Stimulated activated CD8-positive, alpha-beta memory T cell treated with anti-CD3 and anti-CD28 coated beads, Interleukin-7, amount 100 ng/mL, for 48 hours (primary cell): Measurements from ENCODE around the gene IRF4.
"Not testable (repeated sequence)": the region's sequence is repeated elsewhere in the genome, so short reads cannot be mapped to it uniquely, and the experiment has no call there.

Experiments
- DNase-seq, 2 donors: peaks; one replicate each; pipeline ENCODE4 v3.0.0-alpha.2; 2020; ENCODE audit warnings: low read depth in 1 of 2; ENCODE audit errors: extremely low read depth in 1 of 2

The IRF4 gene

DNA sequence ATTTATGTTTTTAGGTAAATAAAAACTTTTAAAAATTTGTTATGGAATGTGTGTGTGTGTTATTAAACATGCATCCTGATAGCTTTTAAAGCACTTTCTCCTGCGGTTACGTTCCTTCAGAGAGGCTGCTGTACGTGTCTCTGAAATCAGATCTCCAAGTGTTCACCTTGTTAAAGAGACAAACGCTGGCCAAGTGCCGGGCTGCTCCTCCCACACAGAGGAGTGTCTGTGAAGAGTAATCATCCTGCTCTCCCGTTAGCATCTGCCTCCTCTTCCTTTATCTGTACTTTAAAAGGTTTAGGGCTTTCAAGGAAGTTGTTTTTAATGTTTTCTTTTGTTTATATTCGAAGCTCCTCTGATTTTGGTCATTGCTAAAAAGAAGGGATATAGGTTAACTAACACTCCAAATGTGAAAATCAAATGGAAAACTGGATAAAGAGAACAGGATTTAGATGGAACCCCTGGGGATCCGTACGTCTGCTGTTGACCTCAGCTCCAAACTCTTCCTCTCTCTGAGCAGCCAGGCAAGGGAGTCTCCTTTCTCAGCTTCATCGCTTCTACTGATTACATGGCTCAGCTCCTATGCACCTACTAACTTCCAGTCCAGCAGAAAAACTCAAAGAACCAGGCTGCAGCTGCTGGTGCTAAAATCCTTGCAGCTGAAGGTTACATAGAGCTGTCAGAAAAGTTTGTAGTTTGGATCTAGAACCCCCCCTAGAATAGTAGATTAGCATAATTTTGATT lies 20.0 kb downstream of the IRF4 start:
- no peak for DNase-seq

DNA sequence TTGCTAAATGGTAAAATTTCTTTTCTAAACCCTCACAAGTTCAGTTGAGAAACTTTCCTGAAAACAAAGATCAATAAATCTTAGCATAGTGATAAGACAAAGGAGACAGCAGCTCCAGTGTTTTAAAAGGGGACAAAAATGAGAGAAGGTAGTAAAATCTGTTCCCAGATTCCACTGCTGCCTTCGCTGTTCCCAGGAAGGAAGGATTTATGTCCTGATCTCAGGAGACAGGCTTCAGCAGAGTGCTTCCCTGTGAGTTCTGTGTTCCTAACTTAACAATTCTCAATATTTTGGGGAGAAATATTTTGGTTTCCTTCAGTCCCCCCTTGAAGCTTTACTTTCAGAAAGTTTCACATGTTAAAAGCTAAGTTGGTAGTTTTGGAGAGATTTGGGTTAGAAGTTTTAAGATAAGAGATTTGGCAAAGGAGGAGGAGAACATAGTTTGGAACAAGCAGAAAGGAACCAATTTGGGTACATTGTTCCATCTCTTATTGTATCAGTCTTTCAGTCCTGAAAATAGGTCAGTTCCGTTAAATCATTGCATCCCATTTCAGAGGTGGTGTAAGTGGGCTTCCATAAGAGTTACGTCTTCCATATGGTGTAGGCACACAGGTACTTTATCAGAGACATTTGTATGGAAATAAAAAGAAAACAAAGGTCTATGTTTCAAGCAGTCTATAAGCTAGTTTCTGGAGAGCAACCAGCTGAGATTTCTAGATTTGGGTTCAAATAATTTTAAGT lies 20.8 kb downstream of the IRF4 start:
- DNase-seq: no peak

DNA sequence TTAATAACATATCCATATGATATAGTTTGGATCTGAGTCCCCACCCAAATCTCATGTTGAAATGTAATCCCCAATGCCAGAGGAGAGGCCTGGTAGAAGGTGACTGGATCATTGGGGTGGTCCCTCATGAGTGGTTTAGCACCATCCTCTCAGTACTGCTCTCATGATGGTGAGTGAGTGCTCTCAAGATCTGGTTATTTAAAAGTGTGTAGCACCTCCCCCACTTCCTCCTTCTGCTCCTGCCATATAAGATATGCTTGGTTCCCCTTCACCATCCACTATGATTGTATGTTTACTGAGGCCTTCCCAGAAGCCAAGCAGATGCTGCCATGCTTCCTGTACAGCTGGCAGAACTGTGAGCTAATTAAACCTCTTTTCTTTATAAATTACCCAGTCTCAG lies 22.9 kb downstream of the IRF4 start:
- no peak for DNase-seq

DNA sequence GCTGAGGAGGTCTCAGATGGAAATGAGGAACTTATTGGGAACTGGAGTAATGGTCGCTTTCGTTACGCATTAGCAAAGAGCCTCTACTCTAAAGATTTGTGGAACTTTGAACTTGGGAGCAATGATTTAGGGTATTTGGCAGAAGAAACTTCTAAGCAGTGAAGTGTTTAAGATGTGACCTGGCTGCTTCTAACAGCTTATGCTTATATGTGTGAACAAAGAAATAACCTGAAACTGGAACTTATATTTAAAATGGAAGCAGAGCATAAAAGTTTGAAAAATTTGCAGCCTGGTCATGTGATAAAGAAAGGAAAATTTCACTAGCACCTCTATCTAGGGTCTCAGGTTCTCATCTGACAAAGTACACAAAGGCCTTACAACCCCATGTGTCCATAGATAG lies 23.5 kb downstream of the IRF4 start:
- no peak for DNase-seq

DNA sequence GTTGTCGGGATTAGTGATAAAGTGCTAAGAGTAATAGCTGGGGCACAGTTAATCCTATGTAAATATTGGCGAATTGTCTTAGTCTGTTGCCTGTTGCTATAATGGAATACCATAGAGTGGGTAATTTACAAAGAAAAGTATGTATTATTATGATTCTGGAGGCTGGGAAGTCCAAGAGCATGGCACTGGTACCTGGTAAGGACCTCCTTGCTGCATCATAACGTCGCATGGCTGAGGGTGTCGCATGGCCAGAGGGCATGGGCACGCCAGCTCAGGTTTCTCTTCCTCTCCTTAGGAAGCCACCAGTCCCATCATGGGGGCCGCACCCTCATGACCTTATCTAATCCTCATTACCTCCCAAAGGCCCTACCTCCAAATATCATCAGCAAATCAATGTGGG lies 29.7 kb downstream of the IRF4 start:
- DNase-seq: no peak

DNA sequence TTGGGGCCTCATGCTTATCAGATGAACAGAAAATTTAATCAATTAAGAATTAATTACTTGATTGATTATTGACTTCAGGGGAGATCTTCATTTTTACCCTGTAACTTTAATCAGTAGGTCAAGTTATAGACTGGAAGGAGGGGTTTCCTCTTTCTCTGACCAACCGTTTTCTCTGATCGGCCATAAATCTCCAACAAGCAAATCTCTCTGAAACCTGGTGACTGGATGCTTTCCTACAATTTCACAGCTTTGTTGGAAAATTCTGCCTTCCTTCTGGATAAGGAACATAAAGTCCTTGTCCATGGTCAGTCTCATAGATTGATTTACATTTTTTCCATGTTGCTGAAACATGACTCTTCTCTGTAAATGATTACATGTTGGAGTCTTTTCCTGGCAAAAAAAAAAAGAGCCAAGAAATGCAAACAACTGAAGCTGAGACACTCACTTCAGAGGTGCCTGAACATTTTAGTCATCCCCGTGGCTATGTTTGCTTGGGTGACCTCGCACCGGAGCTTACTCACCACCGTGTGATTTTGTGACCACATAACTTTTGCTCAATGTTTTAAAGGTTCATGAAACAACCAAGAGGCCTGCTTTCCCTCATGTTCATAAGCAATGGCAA lies 31.0 kb downstream of the IRF4 start:
- DNase-seq: peak in 1 of 2 donors; percentile 64

DNA sequence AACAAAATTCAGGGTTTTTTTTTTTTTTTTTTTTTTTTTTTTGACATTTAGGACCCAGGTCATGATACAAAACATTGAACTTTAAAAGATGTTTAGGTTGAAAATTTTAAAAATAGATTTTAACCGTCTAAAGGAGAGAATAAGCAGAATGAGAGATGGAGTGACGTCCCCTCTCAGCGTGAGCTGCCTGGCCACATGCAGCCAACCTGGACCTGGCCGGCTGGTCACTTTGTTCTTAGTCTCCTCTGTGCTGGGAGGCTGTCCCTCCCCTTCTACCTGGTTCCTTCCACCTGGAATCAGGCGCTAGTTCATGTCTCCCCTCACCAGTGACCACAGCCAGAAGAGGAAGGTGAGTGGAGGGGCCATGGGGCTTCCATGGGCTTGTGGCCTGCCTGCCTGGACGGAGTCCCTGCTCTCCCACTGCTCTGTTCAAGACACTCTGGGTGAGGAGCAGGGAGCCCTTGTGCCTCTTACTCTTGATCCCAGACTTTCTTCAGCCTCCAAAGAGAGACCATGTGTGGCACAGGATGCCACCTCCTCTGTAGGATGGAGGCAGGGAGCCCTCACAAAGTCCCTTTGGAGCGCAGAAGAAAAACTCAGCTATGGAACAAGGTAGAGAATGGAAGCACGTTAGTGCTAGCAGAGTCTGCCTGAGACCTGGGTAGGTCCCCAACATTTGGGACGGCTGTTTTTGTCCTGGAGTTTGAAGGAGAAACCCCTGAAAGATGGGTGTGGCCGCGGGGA lies 31.7 kb downstream of the IRF4 start:
- no peak for DNase-seq

DNA sequence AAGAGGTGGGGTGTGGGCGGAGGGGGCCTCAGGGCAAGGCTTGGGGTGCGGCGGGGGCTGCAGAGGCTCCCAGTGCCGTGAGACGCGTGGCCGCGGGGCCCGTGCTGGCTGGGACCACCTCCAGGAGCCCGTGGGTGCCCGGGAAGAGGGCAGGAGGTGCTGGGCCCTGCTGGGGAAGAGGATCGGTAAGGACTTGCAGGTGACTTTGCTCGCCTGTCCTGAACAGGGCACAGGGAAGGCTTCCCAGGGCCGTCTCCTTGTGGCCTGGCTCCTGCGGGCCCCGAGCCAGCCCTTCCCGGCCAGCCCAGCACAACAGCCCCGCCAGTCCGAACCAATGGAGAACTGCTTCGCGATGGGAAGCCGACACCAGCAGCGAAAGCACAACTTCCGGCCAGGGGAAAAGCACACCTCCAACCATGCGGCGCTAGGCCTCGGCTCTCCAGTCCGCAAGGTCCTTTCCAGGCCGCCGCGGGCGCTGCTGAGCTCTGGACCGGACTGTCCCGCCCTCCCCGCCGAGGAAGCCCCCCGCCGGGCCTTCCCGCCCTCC lies 32.3 kb downstream of the IRF4 start:
- DNase-seq: no peak

DNA sequence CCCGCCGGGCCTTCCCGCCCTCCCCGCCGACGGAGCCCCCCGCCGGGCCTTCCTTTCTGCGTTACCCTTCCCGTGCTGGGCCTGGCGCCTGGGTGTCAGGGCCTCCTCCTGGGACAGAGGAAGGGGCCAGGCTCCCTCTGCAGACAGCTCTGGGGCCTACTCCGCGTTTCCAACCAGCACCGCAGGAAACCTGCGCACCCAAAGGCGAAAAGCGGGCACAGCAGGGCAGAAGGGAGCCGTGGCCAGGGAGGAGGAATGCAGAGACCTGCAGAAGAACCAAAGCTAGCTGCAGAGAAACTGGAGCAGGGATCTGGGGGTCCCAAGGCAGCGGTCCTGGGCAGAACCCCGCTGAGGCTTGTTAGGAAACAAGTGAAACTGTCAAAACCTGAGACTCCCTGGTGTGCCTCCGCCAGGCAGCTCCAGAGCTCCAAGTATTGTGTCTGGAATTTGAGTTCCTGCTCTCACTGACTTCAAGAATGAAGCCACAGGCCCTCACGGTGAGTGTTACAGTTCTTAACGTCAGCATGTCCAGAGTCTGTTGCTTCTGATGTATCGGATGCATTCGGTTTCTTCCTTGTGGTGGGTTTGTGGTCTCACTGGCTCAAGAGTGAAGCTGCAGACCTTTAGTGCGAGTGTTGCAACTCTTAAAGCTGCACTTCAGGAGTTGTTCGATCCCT lies 33.3 kb downstream of the IRF4 start:
- no peak for DNase-seq

DNA sequence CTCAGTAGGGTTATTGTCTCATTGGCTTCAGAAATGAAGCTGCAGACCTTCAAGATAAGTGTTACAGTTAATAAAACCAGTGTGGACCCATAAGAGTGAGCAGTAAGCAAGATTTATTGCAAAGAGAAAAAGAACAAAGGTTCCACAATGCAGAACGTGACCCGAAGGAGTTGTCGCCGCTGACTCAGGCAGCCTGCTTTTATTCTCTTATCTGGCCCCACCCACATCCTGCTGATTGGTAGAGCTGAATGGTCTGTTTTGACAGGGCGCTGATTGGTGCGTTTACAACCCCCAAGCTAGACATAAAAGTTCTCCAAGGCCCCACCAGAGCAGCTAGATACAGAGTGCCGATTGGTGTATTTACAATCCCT lies 33.9 kb downstream of the IRF4 start:
- DNase-seq: not testable (repeated sequence)

DNA sequence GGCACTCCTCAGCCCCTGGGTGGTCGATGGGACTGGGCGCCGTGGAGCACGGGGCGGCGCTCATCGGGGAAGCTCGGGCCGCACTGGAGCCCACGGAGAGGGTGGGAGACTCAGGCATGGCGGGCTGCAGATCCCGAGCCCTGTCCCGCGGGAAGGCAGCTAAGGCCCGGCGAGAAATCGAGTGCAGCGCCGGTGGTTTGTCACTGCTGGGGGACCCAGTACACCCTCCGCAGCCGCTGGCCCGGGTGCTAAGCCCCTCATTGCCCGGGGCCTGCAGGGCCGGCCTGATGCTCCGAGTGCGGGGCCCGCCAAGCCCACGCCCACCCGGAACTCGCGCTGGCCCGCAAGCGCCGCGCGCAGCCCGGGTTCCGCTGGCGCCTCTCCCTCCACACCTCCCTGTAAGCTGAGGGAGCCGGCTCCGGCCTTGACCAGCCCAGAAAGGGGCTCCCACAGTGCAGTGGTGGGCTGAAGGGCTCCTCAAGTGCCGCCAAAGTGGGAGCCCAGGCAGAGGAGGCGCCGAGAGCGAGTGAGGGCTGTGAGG lies 34.7 kb downstream of the IRF4 start:
- DNase-seq: not testable (repeated sequence)

DNA sequence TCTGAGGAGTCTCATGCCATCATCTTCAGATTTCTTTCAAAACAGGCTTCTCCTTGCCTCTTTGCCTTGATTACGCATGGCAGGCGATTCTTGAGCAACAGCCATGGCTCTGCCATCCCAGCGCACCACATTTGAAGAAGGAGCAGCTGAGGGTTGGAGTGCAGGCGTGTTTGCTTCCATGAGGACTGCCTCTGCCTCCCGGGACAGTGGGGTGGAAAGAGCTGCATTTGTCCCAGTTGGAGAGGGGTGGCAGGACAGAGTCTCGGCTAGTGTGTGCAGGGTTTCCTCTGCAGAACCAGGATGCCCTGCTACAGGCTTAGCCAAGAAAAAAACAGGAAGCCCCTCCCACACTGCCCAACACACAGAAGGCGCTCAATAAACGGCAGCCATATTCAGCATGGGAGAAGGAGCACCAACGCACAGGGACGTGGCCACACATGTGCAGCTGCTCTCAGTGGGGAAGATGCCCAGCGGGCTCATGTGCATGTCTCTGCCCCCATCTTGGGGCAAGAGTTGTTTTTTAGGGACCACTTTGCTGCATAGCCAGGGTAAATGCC lies 36.6 kb downstream of the IRF4 start:
- DNase-seq: no peak

DNA sequence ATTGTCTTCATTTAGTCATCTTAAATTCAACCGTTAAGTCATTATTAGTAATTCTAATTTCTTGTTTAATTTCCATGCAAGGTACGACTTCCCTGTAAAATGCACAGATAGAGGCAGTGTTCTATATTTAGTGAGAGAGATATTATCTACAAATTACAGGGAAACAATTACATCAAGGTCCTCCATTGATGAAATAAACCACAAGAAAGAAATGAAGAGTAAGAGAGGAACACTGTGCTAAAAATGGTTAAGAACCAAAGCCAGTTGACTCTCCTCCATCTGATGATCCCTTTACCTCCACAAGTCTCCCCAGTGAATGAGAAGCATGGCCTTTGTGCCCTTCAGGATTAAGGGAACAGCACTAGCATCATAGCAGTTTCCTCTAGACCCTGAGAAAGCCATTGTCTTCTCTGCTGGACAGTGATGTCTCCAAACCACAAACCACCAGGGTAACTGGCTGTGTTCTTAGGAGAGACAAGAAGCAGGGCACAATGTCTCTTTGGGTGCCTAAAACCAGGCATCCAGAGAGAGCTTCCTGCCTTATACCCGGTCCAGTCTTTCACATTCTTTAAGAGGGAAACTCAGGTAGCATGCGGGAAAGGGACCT lies 38.1 kb downstream of the IRF4 start:
- DNase-seq: no peak

DNA sequence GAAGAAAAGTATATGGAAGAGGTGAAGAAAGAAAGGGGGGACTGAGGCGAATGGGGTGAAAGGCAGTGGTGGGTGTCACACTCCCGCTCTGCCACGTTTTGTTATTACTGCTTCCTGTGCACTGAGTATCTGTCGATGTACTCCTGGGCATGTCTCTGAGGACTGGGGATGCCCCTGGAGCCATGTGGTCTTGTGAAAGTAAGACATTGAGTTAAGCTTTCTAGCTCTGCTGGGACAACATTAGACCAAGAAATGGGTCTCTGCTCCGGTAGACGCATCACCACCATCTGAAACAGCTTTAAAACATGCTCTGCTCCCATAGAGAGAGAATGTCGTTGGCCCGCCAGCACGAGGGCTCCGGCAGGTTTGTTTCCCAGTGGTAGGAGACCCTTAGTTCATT lies 40.0 kb downstream of the IRF4 start:
- no peak for DNase-seq

DNA sequence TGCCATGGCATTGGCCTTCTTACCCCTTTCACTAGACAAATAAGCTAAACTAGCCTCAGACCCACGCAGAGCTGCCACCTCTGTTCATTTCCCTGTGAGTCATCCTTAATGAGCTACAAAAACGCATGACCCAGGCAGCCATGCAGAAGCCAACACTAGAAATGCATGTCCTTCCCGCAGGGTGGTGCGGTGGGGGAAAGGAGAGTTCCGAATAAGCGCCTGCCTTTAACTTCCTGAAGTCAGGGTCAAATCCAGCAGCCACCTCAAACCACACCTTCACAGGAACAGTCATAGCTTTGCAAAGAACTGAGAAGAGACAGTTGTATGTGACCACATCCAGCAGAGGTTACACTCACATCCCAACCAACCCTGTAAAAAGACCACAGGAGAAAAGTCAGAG lies 40.4 kb downstream of the IRF4 start:
- peak in 1 of 2 donors; percentile 80 for DNase-seq

DNA sequence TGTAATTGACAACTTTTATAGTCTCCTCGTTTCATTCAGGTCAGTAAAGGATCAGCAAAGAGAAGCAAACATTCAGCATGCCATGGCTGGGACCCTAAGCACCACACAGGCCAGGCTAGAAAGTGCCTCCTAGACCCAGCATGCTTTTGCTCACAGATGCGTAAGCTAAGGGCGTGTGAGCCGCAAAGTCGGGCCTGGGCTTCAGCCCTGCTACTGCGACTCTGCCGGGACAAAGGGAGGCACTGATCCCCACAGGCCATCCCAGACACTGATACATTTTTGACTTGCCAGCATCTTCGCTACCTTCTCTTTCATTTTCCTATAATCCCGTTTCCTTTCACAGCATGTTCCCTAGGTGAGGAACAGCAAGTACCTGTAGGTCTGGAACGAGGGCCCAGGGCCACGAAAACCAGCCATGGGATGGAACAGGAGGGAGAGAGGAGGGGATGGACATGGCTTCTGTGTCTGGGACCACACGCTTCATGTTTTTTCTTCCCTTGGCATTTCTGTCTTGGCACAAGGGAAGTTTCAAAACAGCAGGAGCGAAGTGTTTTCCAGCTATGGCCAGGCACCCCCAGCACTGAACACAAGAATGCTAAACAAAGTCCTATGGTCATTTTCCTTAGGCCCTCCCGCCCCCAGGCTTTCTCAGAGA lies 42.6 kb downstream of the IRF4 start:
- no peak for DNase-seq

DNA sequence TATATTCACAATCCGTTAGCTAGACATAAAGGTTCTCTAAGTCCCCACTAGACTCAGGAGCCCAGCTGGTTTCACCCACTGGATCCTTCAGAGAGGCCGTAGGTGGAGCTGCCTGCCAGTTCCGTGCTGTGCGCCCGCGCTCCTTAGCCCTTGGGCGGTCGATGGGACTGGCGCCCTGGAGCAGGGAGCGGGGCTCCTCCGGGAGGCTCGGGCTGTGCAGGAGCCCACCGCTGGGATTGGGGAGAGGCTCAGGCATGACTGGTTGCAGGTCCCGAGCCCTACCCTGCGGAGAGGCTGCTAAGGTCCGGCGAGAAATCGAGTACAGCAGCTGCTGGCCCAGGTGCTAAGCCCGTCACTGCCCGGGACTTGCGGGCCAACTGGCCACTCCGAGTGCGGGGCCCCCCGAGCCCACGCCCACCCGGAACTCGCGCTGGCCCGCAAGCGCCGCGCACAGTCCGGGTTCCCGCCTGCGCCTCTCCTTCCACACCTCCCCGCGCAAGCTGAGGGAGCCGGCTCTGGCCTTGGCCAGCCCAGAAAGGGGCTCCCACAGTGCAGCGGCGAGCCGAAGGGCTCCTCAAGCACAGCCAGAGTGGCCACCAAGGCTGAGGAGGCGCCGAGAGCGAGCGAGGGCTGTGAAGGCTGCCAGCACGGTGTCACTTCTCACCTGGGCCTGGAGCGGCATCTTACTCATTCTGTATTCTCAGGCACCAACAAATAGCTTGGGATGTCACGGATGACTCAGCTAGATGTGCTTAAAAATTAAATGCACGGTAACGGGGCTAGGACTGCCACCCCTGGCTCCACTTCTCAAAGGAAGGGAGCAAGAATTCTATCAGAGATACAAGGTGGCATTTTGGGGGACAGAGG lies 44.1 kb downstream of the IRF4 start:
- no peak for DNase-seq
